Retina (tissue), 1 donor: Measurements from ENCODE around the gene CACNA1B.

Experiments used
- DNase-seq: peaks from one replicate; pipeline ENCODE4 v3.0.0-alpha.2; 2016

The CACNA1B gene

GRCh38 chr9:137924169-137924568 lies 46.6 kb downstream of the CACNA1B start:
- no peak for DNase-seq

- no peak for DNase-seq
These were observed 47.3 kb downstream of the CACNA1B start for GRCh38 chr9:137924761-137925369.

GRCh38 chr9:137943655-137944054 lies 66.1 kb downstream of the CACNA1B start:
- no peak for DNase-seq

- no peak for DNase-seq
These were observed 68.0 kb downstream of the CACNA1B start for GRCh38 chr9:137945581-137945980.

GRCh38 chr9:137946993-137947392 lies 69.4 kb downstream of the CACNA1B start:
- DNase-seq = no peak

GRCh38 chr9:137948642-137949041 lies 71.1 kb downstream of the CACNA1B start:
- DNase-seq = no peak

GRCh38 chr9:137949260-137949659 lies 71.7 kb downstream of the CACNA1B start:
- no peak for DNase-seq

- DNase-seq = no peak
These were observed 73.5 kb downstream of the CACNA1B start for GRCh38 chr9:137951107-137951506.

- DNase-seq = no peak
These were observed 74.3 kb downstream of the CACNA1B start for GRCh38 chr9:137951597-137952490.

GRCh38 chr9:137952976-137953666 lies 75.5 kb downstream of the CACNA1B start:
- no peak for DNase-seq

GRCh38 chr9:137953683-137954438 lies 76.3 kb downstream of the CACNA1B start:
- no peak for DNase-seq

- DNase-seq = no peak
These were observed 77.6 kb downstream of the CACNA1B start for GRCh38 chr9:137955224-137955570.

- no peak for DNase-seq
These were observed 78.0 kb downstream of the CACNA1B start for GRCh38 chr9:137955586-137955985.

- DNase-seq = no peak
These were observed 78.5 kb downstream of the CACNA1B start for GRCh38 chr9:137956039-137956438.

- no peak for DNase-seq
These were observed 79.3 kb downstream of the CACNA1B start for GRCh38 chr9:137956688-137957385.

GRCh38 chr9:137959641-137960411 lies 82.2 kb downstream of the CACNA1B start:
- DNase-seq = no peak

- no peak for DNase-seq
These were observed 82.9 kb downstream of the CACNA1B start for GRCh38 chr9:137960496-137960895.

GRCh38 chr9:137963525-137963924 lies 85.9 kb downstream of the CACNA1B start:
- no peak for DNase-seq

GRCh38 chr9:137965177-137965795 lies 87.7 kb downstream of the CACNA1B start:
- no peak for DNase-seq

GRCh38 chr9:137967280-137967953 lies 89.8 kb downstream of the CACNA1B start:
- DNase-seq = no peak

GRCh38 chr9:137968235-137968634 lies 90.7 kb downstream of the CACNA1B start:
- DNase-seq = no peak
